B cell (primary cell): ENCODE measurements around the gene PRMT5. TPM values are rescaled to one million over a fixed set of nuclear protein-coding genes. Genes with fewer than 3 reads are reported as not detected.

ENCODE experiments used
- ATAC-seq: fragments of 200-7000 bp; cut with Tn5 transposase; one replicate; pipeline ENCODE4 v1.10.0; 2021; ENCODE audit warnings: low read depth, mild to moderate bottlenecking, moderate number of reproducible peaks, moderate library complexity
- CTCF ChIA-PET: fragments of 350-600 bp; sonication (Branson Sonifier 250); formaldehyde crosslinking; loops from one replicate; lab custom pipeline; 2021; ENCODE audit warnings: antibody characterized with exemption, inconsistent platforms; lab: Charles Lee
- POLR2A ChIA-PET: fragments of 350-600 bp; sonication (Branson Sonifier 250); formaldehyde crosslinking; loops from one replicate; lab custom pipeline; 2021; ENCODE audit warnings: antibody characterized with exemption; lab: Charles Lee
- DNase-seq: peaks from one replicate; pipeline ENCODE4 v3.0.0; 2013
- H2AFZ ChIP-seq: 2 replicates; pipeline ENCODE4 v1.6.1; 2012; ENCODE audit warnings: mild to moderate bottlenecking, low read depth, low read length; ENCODE audit not compliant: insufficient read depth, poor library complexity, severe bottlenecking
- H3K27ac ChIP-seq, 2 donors: 1 replicate in 1 of 2; 2 replicates in 1 of 2; pipeline ENCODE4 v1.5.1; 2012 to 2013; ENCODE audit warnings: low read length in 2 of 2, mild to moderate bottlenecking in 2 of 2, moderate library complexity in 1 of 2
- H3K27me3 ChIP-seq, 4 experiments: fragments of 200-600 bp in 1 of 4; sonication (generic) in 1 of 4; replicated peaks in 1 of 4; 1 replicate in 2 of 4; 2 replicates in 2 of 4; pipeline versions ENCODE4 v1.6.1 to v1.7.0; 2013 to 2016; ENCODE audit warnings: low read length in 3 of 4, mild to moderate bottlenecking in 2 of 4, mixed read lengths in 1 of 4, moderate library complexity in 1 of 4; ENCODE audit not compliant: insufficient read depth in 4 of 4, control insufficient read depth in 3 of 4; ENCODE audit errors: control extremely low read depth in 1 of 4
- H3K36me3 ChIP-seq, 2 experiments: replicated peaks in 1 of 2; 1 replicate in 1 of 2; 2 replicates in 1 of 2; pipeline versions ENCODE4 v1.6.1 to v1.7.1; 2013; ENCODE audit warnings: low read length in 1 of 2; ENCODE audit not compliant: insufficient read depth in 2 of 2, control insufficient read depth in 1 of 2; ENCODE audit errors: control extremely low read depth in 1 of 2, extremely low read depth in 1 of 2
- H3K4me1 ChIP-seq, 2 donors: fragments of 200-600 bp in 1 of 2; sonication (generic) in 1 of 2; 1 replicate in 1 of 2; 2 replicates in 1 of 2; pipeline versions ENCODE4 v1.5.1 to v1.6.1; 2013 to 2017; ENCODE audit warnings: low read length in 2 of 2; ENCODE audit not compliant: control insufficient read depth in 2 of 2, insufficient read depth in 2 of 2
- H3K4me2 ChIP-seq: replicated peaks from 2 replicates; pipeline ENCODE3; 2012; ENCODE audit warnings: mild to moderate bottlenecking, low read depth, low read length; ENCODE audit not compliant: poor library complexity, severe bottlenecking
- H3K4me3 ChIP-seq, 5 experiments: fragments of 200-600 bp in 1 of 5; sonication (generic) in 1 of 5; 1 replicate in 3 of 5; 2 replicates in 2 of 5; pipeline versions ENCODE4 v1.5.1 to v1.7.0; 2011 to 2016; ENCODE audit warnings: low read length in 4 of 5, mild to moderate bottlenecking in 4 of 5, low read depth in 2 of 5, control low read depth in 1 of 5, moderate library complexity in 1 of 5; ENCODE audit not compliant: insufficient read depth in 1 of 5; ENCODE audit errors: control extremely low read depth in 1 of 5, extremely low read depth in 1 of 5
- H3K79me2 ChIP-seq: fragments of 200-600 bp; sonication (generic); one replicate; pipeline ENCODE4 v1.6.0; 2016; ENCODE audit warnings: low read length; ENCODE audit not compliant: control insufficient read depth, insufficient read depth
- H3K9ac ChIP-seq: fragments of 200-600 bp; sonication (generic); 2 replicates; pipeline ENCODE4 v1.6.1; 2017; ENCODE audit warnings: mild to moderate bottlenecking, low read length, moderate library complexity
- H3K9me3 ChIP-seq, 3 donors: one replicate each; pipeline versions ENCODE4 v1.6.1 to v1.7.1; 2013; ENCODE audit warnings: low read length in 2 of 3; ENCODE audit not compliant: control insufficient read depth in 2 of 3, insufficient read depth in 1 of 3; ENCODE audit errors: control extremely low read depth in 1 of 3
- H4K20me1 ChIP-seq: 2 replicates; pipeline ENCODE4 v1.6.0; 2012; ENCODE audit warnings: mild to moderate bottlenecking, low read length; ENCODE audit not compliant: insufficient read depth, control insufficient read depth, poor library complexity, severe bottlenecking
- H3K27ac Mint-ChIP-seq: one replicate; pipeline ENCODE4 v1.8.0; 2021; ENCODE audit warnings: mixed read lengths
- H3K27me3 Mint-ChIP-seq: one replicate; pipeline ENCODE4 v1.8.0; 2021; ENCODE audit warnings: mixed read lengths
- H3K4me1 Mint-ChIP-seq: one replicate; pipeline ENCODE4 v1.8.0; 2021; ENCODE audit warnings: mixed read lengths
- H3K4me3 Mint-ChIP-seq: one replicate; pipeline ENCODE4 v1.8.0; 2021; ENCODE audit warnings: mixed read lengths
- H3K9me3 Mint-ChIP-seq: one replicate; pipeline ENCODE4 v1.8.0; 2022; ENCODE audit warnings: mixed read lengths; ENCODE audit not compliant: insufficient read depth
- CTCF ChIP-seq: fragments of 200-600 bp; IDR thresholded peaks from one replicate; pipeline ENCODE4 v1.8.0; 2022; ENCODE audit warnings: antibody characterized with exemption, mild to moderate bottlenecking
- EZH2 ChIP-seq: IDR thresholded peaks from 2 replicates; pipeline ENCODE4 v1.6.1; 2012; ENCODE audit warnings: borderline replicate concordance, low read depth, mild to moderate bottlenecking, moderate library complexity, low read length; ENCODE audit not compliant: insufficient read depth, poor library complexity, severe bottlenecking
- WGBS: methylation state at CpG from one replicate; pipeline ENCODE4 v1.1.5; 2013; ENCODE audit warnings: missing lambda C conversion rate; ENCODE audit not compliant: insufficient coverage; 5-methylcytosine and 5-hydroxymethylcytosine counted together
- intact Hi-C: fragments of 100-400 bp; cut with micrococcal nuclease; formaldehyde crosslinking; loops from one replicate; pipeline ENCODE4 v1.10.0; 2022
- polyA plus RNA-seq: library from polyadenylated mRNA; depleted of rRNA; stranded (reverse); fragments of >200 nt; gene quantifications from 2 replicates; pipeline ENCODE4 v1.2.3, GENCODE V29; 2012
- total RNA-seq, 2 donors: library from RNA; stranded (reverse); fragments of 120-200 nt in 1 of 2; gene quantifications; 1 replicate in 1 of 2; 2 replicates in 1 of 2; pipeline versions ENCODE4 v1.2.3 to v1.2.4, GENCODE V29; 2013 to 2022

PRMT5 gene
- total and polyA plus RNA-seq, 2 donors (not counting 1 experiment from before 2014, with no cell fraction given), result 38.8 to 50.4 TPM

- DNase-seq (no peak), ATAC-seq (no peak)
- H3K9me3 Mint-ChIP-seq, result no peaks in the 10 kb centered on the region
- no peak for TF ChIP-seq CTCF
- TF ChIP-seq EZH2, result no peak
- H3K27me3 ChIP-seq, result peaks cover 0 to 5% (median 0%) of the 10 kb centered on the region in 4 experiments
- CTCF ChIA-PET, result interaction anchor here (0.7 to 36.3 kb wide), 28 partner anchors 11 to 415 kb away, joined by 3 to 1134 read pairs (median 4); partner anchors contain the start of genes AJUBA, CDH24, HAUS4 and PRMT5
- H3K4me3 Mint-ChIP-seq, result no peak overlapping the region
- H3K4me1 Mint-ChIP-seq, result peaks cover 4% of the 10 kb centered on the region
- 40% methylated on average over 1 of the region's 2 CpGs for WGBS
- no peaks in the 10 kb centered on the region for H3K79me2 ChIP-seq
- no peak overlapping the region for H3K4me3 ChIP-seq
- no peak overlapping the region for H2AFZ ChIP-seq
- H3K27ac Mint-ChIP-seq, result no peak overlapping the region
- H3K27ac ChIP-seq, result no peak overlapping the region
- intact Hi-C loops, result no loop called here
- POLR2A ChIA-PET, result interaction anchor here (1.6 kb wide), 1 partner anchor 85 kb away, joined by 3 read pairs; no protein-coding TSS in a partner anchor
- no peaks in the 10 kb centered on the region for H4K20me1 ChIP-seq
- H3K4me1 ChIP-seq, result peaks cover 0 to 5% of the 10 kb centered on the region in 2 donors
- peaks cover 15% of the 10 kb centered on the region for H3K27me3 Mint-ChIP-seq
- H3K9ac ChIP-seq, result no peak overlapping the region
- H3K9me3 ChIP-seq, result no peaks in the 10 kb centered on the region
- no peaks in the 10 kb centered on the region for H3K36me3 ChIP-seq
- H3K4me2 ChIP-seq, result no peak overlapping the region
Measured at GRCh38 chr14:22972313-22972930, 43.2 kb upstream of the PRMT5 start.

GRCh38 chr14:22971152-22971551 is 42.0 kb upstream of the PRMT5 start:
- DNase-seq, result no peak
- TF ChIP-seq EZH2, result no peak
- no peak for TF ChIP-seq CTCF
- H3K9me3 Mint-ChIP-seq, result no peaks in the 10 kb centered on the region
- ChIA-PET CTCF (interaction anchor here (1.0 to 36.3 kb wide), 7 partner anchors 13 to 414 kb away, joined by 3 to 1134 read pairs (median 23); partner anchors contain the start of genes AJUBA, CDH24 and HAUS4), POLR2A (interaction anchor here (0.7 kb wide), 1 partner anchor 13 kb away, joined by 6 read pairs; no protein-coding TSS in a partner anchor)
- H3K36me3 ChIP-seq, result no peaks in the 10 kb centered on the region
- no peak overlapping the region for H3K4me2 ChIP-seq
- no peaks in the 10 kb centered on the region for H3K9me3 ChIP-seq
- 100% methylated on average over 1 of the region's 1 CpG for WGBS
- intact Hi-C loops, result no loop called here
- H3K27ac Mint-ChIP-seq, result no peak overlapping the region
- no peaks in the 10 kb centered on the region for H4K20me1 ChIP-seq
- H3K4me3 Mint-ChIP-seq, result no peak overlapping the region
- no peak overlapping the region for H3K27ac ChIP-seq
- H3K79me2 ChIP-seq, result no peaks in the 10 kb centered on the region
- H3K4me1 Mint-ChIP-seq, result no peaks in the 10 kb centered on the region
- no peak overlapping the region for H3K9ac ChIP-seq
- H3K27me3 ChIP-seq, result no peaks in the 10 kb centered on the region
- ATAC-seq, result no peak
- no peak overlapping the region for H3K4me3 ChIP-seq
- H2AFZ ChIP-seq, result no peak overlapping the region
- peaks cover 15% of the 10 kb centered on the region for H3K27me3 Mint-ChIP-seq
- H3K4me1 ChIP-seq, result no peaks in the 10 kb centered on the region
